GM18520 (cell line): ENCODE data around the gene LAMC1.
"Not testable (repeated sequence)": the region's sequence is repeated elsewhere in the genome, so short reads cannot be mapped to it uniquely, and the experiment has no call there.

Experiments used
- ATAC-seq: cut with Tn5 transposase; IDR thresholded peaks from one replicate; pipeline ENCODE4 v1.9.1; 2021; ENCODE audit not compliant: unreplicated experiment

The LAMC1 gene

DNA sequence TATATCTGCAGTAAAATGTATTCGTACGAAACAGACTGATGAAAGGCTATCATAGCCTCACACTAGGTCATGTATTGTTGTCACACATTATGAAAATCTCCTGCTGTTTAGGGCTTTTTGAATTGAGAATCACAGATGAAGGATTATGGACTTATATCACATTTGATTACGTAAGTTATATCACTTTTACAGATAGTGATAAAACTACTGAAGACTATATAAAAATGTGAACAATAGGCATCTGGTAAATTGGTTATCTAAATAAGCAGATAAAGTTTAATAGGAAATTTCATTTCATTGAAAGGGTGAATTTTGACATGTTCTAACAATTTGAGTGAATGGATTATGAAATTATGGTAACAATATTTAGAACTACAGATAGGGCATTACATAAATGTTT, 20.0 kb downstream of the LAMC1 start:
- no peak for ATAC-seq

- no peak for ATAC-seq
These were observed 20.9 kb downstream of the LAMC1 start for GRCh38 chr1:183043872-183044854.

DNA sequence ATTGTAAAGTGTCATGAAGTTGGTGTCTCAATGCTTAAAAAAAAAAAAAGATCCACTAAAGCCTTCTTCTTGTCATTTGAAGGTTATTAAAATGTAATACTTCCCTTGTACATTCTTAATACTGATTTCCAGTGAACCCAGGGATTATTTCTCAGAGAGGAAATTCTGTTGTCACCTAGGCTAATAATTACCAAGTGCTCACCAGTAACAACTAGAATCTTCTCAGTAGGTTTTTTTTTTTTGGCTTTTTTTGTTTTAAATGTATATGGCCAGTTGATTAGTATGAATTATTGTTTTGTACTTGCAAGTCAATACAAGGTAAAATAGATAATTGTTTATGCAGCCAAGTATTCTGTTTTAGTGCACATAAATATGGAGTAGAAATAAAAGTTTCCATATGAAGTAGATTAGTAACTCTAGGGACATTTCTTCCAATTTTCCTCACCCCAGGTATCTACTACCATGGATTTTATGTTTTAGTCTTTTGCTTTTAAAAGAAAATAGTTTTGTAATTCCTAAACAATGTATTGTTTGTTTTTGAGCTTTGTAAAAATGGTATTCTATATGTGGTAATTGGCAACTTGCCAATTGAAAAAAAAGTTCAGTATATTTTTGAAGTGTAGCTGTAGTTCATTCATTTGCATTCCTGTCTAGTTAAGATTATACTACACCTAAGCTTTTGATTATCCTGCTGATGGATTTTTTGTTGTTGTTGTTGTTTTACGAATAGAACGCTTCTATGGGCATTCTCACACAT, 21.9 kb downstream of the LAMC1 start:
- no peak for ATAC-seq

- peak; percentile 96 for ATAC-seq
These were observed 25.2 kb downstream of the LAMC1 start for GRCh38 chr1:183048087-183049085.

GRCh38 chr1:183051546-183051945, 28.3 kb downstream of the LAMC1 start:
- ATAC-seq, result no peak

DNA sequence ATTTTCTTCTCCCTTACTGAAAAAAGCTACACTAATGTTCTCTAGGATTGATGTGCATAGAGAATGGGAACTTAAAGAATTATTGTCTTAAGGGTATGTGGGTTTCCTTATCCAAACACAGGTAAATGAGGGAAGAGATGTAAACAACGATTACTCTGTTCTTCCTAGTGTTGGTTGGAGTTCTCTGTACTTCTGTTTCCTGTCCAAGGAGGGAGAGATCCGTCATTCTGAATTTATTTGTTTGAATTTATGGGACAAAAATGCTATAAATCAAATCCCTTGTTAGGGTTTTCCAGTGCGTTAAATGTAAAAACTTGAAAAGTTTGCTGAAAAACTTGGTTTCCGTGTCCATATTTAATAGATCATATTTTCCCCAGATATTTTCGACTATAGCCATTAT, 29.6 kb downstream of the LAMC1 start:
- no peak for ATAC-seq

GRCh38 chr1:183058851-183059502, 35.8 kb downstream of the LAMC1 start:
- ATAC-seq, result no peak

- ATAC-seq, result no peak
These were observed 38.0 kb downstream of the LAMC1 start for GRCh38 chr1:183061194-183061593.

GRCh38 chr1:183063349-183063748, 40.1 kb downstream of the LAMC1 start:
- no peak for ATAC-seq

DNA sequence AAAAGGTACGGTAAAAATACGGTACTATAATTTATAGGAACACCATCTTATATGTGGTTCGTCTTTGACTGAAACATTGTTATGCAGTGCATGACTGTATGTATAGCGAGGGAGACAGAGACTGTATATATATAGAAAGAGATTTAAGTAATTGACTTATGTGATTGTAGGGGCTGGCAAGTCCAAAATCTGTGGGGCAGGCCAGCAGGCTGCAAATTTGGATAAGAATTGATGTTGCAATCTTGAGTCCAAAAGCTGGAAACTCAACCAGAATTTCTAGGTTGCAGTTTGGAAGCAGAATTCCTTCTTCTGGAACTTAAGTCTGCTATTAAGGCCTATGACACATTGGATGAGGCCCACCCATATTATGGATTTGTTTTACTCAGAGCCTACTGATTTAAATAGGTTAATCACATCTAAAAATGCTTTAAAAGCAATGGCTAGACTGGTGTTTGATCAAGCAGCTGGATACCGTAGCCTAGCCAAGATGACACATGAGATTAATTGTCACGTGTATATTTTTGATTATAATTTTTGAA, 42.0 kb downstream of the LAMC1 start:
- no peak for ATAC-seq

GRCh38 chr1:183066432-183066831, 43.2 kb downstream of the LAMC1 start:
- ATAC-seq, result not testable (repeated sequence)

DNA sequence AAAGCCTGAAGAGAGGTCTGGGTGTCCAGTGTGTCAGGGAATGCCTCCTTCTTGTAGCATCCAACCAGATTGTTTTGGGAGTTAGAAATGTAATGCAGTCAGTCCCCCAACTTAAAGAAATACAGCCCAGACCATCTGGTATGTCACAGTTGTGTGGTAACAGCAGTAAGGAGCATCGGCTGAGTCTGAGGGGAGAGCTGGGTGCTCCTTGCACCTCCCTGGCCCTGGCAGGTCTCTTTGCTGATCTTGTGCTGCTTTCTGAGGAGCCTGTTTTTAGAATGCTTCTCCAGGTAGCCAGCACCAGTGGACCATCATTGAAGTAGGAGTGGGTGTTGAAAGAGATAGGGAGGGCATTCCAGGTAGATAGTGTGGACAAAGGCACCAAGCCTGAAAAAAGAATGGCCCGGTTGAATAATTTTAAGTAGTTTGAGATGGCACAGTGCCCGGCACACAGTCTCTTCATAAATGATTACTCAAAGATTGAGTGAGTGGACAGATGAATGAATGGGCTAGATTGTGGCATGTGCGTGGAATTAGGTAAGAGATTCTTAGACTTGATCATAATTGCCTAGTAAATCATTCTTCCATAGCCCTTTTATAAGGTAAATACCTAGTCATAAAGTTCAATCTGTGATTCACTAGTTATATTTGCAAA, 46.5 kb downstream of the LAMC1 start:
- no peak for ATAC-seq

DNA sequence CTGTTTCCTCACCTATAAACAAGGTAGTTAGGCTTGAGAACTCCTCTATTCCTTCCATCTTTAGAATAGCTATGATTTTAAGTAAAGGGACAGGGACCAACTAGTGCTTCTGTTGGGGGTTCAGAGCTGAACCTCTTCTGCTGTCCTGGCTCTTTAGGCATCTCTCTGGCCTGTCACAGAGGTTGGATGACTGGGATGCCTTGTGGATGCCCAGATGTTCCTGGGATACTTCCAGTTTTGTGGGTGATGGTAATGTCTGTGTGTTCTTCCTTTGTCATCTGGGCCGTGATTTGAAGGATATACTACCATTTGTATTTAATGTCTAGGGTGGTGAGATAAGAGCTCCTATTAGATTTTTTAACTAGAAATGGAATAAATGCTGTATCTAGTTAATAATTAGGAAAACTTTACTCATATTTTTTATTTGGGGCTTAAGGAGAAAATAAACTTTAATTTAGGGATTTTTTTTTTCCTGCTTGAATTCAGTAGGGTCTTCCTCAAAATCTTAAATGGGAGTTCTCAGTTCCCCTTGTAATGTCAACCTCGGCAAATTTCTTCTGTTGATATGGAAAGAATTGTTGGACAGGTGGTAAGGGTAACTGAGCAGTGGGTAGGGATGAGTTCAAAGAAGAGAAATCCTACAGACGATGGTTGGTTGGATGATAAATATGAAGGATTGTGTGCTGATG, 47.2 kb downstream of the LAMC1 start:
- ATAC-seq, result no peak

- ATAC-seq, result peak; percentile 84
These were observed 47.9 kb downstream of the LAMC1 start for GRCh38 chr1:183070923-183071618.

DNA sequence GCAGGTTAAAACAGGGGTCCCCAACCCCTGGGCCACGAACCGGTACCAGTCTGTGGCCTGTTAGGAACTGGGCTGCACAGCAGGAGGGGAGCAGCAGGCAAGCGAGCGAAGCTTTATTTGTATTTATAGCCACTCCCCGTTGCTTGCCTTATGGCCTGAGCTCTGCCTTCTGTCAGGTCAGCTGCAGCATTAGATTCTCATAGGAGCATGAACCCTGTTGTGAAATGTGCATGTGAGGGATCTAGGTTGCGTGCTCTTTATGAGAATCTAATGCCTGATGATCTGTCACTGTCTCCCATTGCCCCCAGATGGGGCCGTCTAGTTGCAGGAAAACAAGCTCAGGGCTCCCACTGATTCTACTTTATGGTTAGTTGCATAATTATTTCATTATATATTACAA, 49.4 kb downstream of the LAMC1 start:
- not testable (repeated sequence) for ATAC-seq

- ATAC-seq, result no peak
These were observed 50.1 kb downstream of the LAMC1 start for GRCh38 chr1:183073320-183073719.

- ATAC-seq, result no peak
These were observed 51.0 kb downstream of the LAMC1 start for GRCh38 chr1:183074215-183074614.

- ATAC-seq, result no peak
These were observed 52.6 kb downstream of the LAMC1 start for GRCh38 chr1:183075861-183076260.
